ENCODE measurements around the gene ZNRF1.
"Not testable (repeated sequence)": the region's sequence is repeated elsewhere in the genome, so short reads cannot be mapped to it uniquely, and the experiment has no call there.

- TF ChIP-seq CTCF, POLR2A (IDR thresholded peaks at IDR 0.05): not testable (repeated sequence)
Measured at GRCh38 chr16:75090899-75091298, 92.1 kb downstream of the ZNRF1 start.

Data from heart left ventricle (tissue), 13 donors.